ENCODE data around the gene SYNRG.
"Not testable (repeated sequence)": the region's sequence is repeated elsewhere in the genome, so short reads cannot be mapped to it uniquely, and the experiment has no call there.

SYNRG gene

GRCh38 chr17:37513711-37514110, 95.5 kb downstream of the SYNRG start:
- Mint-ChIP-seq H3K4me3 (no peak overlapping the region), H3K27ac (no peak overlapping the region), H3K4me1 (peaks cover 4% of the 10 kb centered on the region), H3K9me3 (no peaks in the 10 kb centered on the region), H3K27me3 (no peaks in the 10 kb centered on the region), H3K36me3 (peaks cover 37% of the 10 kb centered on the region)
- no peak for DNase-seq
- CTCF ChIA-PET: interaction anchor here (0.5 kb wide), 1 partner anchor 32 kb away, joined by 3 read pairs; no protein-coding TSS in a partner anchor

- Mint-ChIP-seq H3K4me1 (peaks cover 4% of the 10 kb centered on the region), H3K4me3 (no peak overlapping the region), H3K27me3 (no peaks in the 10 kb centered on the region), H3K27ac (peak overlapping the region; percentile 45), H3K36me3 (peaks cover 27% of the 10 kb centered on the region), H3K9me3 (no peaks in the 10 kb centered on the region)
- CTCF ChIA-PET: no interaction called here
- DNase-seq: no peak
These were observed 96.7 kb downstream of the SYNRG start for GRCh38 chr17:37512442-37513068.

GRCh38 chr17:37511642-37512041, 97.6 kb downstream of the SYNRG start:
- H3K4me3 Mint-ChIP-seq, H3K4me1 Mint-ChIP-seq, DNase-seq, H3K27me3 Mint-ChIP-seq, H3K27ac Mint-ChIP-seq, H3K9me3 Mint-ChIP-seq, CTCF ChIA-PET: not testable (repeated sequence)
- peaks cover 21% of the 10 kb centered on the region for H3K36me3 Mint-ChIP-seq

- CTCF ChIA-PET: no interaction called here
- DNase-seq: no peak
- Mint-ChIP-seq H3K4me1 (peaks cover 4% of the 10 kb centered on the region), H3K4me3 (no peak overlapping the region), H3K36me3 (peaks cover 13% of the 10 kb centered on the region), H3K9me3 (no peaks in the 10 kb centered on the region), H3K27ac (no peak overlapping the region), H3K27me3 (no peaks in the 10 kb centered on the region)
These were observed 99.2 kb downstream of the SYNRG start for GRCh38 chr17:37510056-37510455.

GRCh38 chr17:37507111-37507510, 102.1 kb downstream of the SYNRG start:
- Mint-ChIP-seq H3K27me3 (no peaks in the 10 kb centered on the region), H3K4me3 (no peak overlapping the region), H3K27ac (no peak overlapping the region), H3K4me1 (peaks cover 4% of the 10 kb centered on the region), H3K36me3 (peaks cover 2% of the 10 kb centered on the region), H3K9me3 (no peaks in the 10 kb centered on the region)
- CTCF ChIA-PET: interaction anchor here (1.2 to 1.3 kb wide), 2 partner anchors 93 to 134 kb away, joined by 3 read pairs; no protein-coding TSS in a partner anchor
- DNase-seq: no peak

- Mint-ChIP-seq H3K27me3 (no peaks in the 10 kb centered on the region), H3K27ac (no peak overlapping the region), H3K9me3 (no peaks in the 10 kb centered on the region), H3K36me3 (no peaks in the 10 kb centered on the region), H3K4me3 (no peak overlapping the region), H3K4me1 (peaks cover 4% of the 10 kb centered on the region)
- peak; percentile 52 for DNase-seq
- CTCF ChIA-PET: interaction anchor here (1.2 to 1.3 kb wide), 2 partner anchors 93 to 133 kb away, joined by 3 read pairs; no protein-coding TSS in a partner anchor
These were observed 102.5 kb downstream of the SYNRG start for GRCh38 chr17:37506678-37507077.

- no peak for DNase-seq
- Mint-ChIP-seq H3K9me3 (no peaks in the 10 kb centered on the region), H3K4me1 (no peaks in the 10 kb centered on the region), H3K27ac (no peak overlapping the region), H3K36me3 (no peaks in the 10 kb centered on the region), H3K4me3 (no peak overlapping the region), H3K27me3 (no peaks in the 10 kb centered on the region)
- CTCF ChIA-PET: interaction anchor here (1.1 kb wide), 1 partner anchor 30 kb away, joined by 3 read pairs; no protein-coding TSS in a partner anchor
These were observed 103.9 kb downstream of the SYNRG start for GRCh38 chr17:37505333-37505732.

- no peak overlapping the region for H3K27ac Mint-ChIP-seq
- DNase-seq: peak; percentile 2
These were observed 106.1 kb downstream of the SYNRG start for GRCh38 chr17:37503148-37503547.

GRCh38 chr17:37502009-37502936, 106.9 kb downstream of the SYNRG start:
- H3K9me3 Mint-ChIP-seq: no peaks in the 10 kb centered on the region
- H3K4me1 Mint-ChIP-seq: no peaks in the 10 kb centered on the region
- CTCF ChIA-PET: interaction anchor here (0.6 to 0.7 kb wide), 2 partner anchors 38 to 129 kb away, joined by 3 read pairs; no protein-coding TSS in a partner anchor
- DNase-seq: no peak
- H3K4me3 Mint-ChIP-seq: no peak overlapping the region
- H3K36me3 Mint-ChIP-seq: no peaks in the 10 kb centered on the region
- no peak overlapping the region for H3K27ac Mint-ChIP-seq
- no peaks in the 10 kb centered on the region for H3K27me3 Mint-ChIP-seq

More at GRCh38 chr17:37503148-37503547, 106.1 kb downstream of the SYNRG start:
- Mint-ChIP-seq H3K27me3 (no peaks in the 10 kb centered on the region), H3K4me3 (no peak overlapping the region), H3K36me3 (no peaks in the 10 kb centered on the region), H3K4me1 (no peaks in the 10 kb centered on the region), H3K9me3 (no peaks in the 10 kb centered on the region)
- CTCF ChIA-PET: interaction anchor here (0.7 kb wide), 1 partner anchor 130 kb away, joined by 3 read pairs; no protein-coding TSS in a partner anchor

- Mint-ChIP-seq H3K9me3 (no peaks in the 10 kb centered on the region), H3K4me3 (no peak overlapping the region)
- CTCF ChIA-PET: no interaction called here
These were observed 108.8 kb downstream of the SYNRG start for GRCh38 chr17:37500378-37500777.

GRCh38 chr17:37494971-37495370, 114.2 kb downstream of the SYNRG start:
- CTCF ChIA-PET: no interaction called here
- Mint-ChIP-seq H3K27me3 (peaks cover 8% of the 10 kb centered on the region), H3K4me3 (no peak overlapping the region)

More at GRCh38 chr17:37500378-37500777, 108.8 kb downstream of the SYNRG start:
- Mint-ChIP-seq H3K4me1 (no peaks in the 10 kb centered on the region), H3K27ac (no peak overlapping the region), H3K27me3 (no peaks in the 10 kb centered on the region), H3K36me3 (no peaks in the 10 kb centered on the region)
- DNase-seq: no peak

GRCh38 chr17:37494401-37494831, 114.8 kb downstream of the SYNRG start:
- CTCF ChIA-PET: no interaction called here
- Mint-ChIP-seq H3K4me3 (no peak overlapping the region), H3K4me1 (peaks cover 16% of the 10 kb centered on the region), H3K27ac (peak overlapping the region; percentile 45), H3K9me3 (no peaks in the 10 kb centered on the region), H3K36me3 (peaks cover 3% of the 10 kb centered on the region), H3K27me3 (peaks cover 8% of the 10 kb centered on the region)
- no peak for DNase-seq

More at GRCh38 chr17:37494971-37495370, 114.2 kb downstream of the SYNRG start:
- no peaks in the 10 kb centered on the region for H3K9me3 Mint-ChIP-seq
- peaks cover 3% of the 10 kb centered on the region for H3K36me3 Mint-ChIP-seq
- H3K4me1 Mint-ChIP-seq: peaks cover 15% of the 10 kb centered on the region
- H3K27ac Mint-ChIP-seq: no peak overlapping the region
- DNase-seq: no peak

- Mint-ChIP-seq H3K27ac (no peak overlapping the region), H3K36me3 (peaks cover 3% of the 10 kb centered on the region), H3K4me1 (peaks cover 23% of the 10 kb centered on the region), H3K4me3 (no peak overlapping the region), H3K9me3 (no peaks in the 10 kb centered on the region), H3K27me3 (peaks cover 8% of the 10 kb centered on the region)
- no peak for DNase-seq
- CTCF ChIA-PET: no interaction called here
These were observed 115.8 kb downstream of the SYNRG start for GRCh38 chr17:37493249-37494027.

GRCh38 chr17:37492167-37492566, 117.1 kb downstream of the SYNRG start:
- CTCF ChIA-PET: interaction anchor here (1.8 kb wide), 1 partner anchor 324 kb away, joined by 6 read pairs; no protein-coding TSS in a partner anchor
- Mint-ChIP-seq H3K36me3 (peaks cover 3% of the 10 kb centered on the region), H3K27me3 (peaks cover 8% of the 10 kb centered on the region), H3K4me3 (no peak overlapping the region), H3K27ac (no peak overlapping the region), H3K9me3 (no peaks in the 10 kb centered on the region), H3K4me1 (peaks cover 30% of the 10 kb centered on the region)
- DNase-seq: no peak

Measured in activated naive CD4-positive, alpha-beta T cell treated with anti-CD3 and anti-CD28 coated beads, Interleukin-2, amount 10 ng/mL, durations not matched to agents 7 days and 5 days (primary cell).